GM08714 (cell line): ENCODE measurements around the gene TNS1.

ENCODE experiments used
- H3K4me3 ChIP-seq: fragments of 200-500 bp; sonication (Bioruptor generic); 2 replicates; pipeline ENCODE4 v1.5.1; 2014; ENCODE audit warnings: mild to moderate bottlenecking, low read length, inconsistent platforms
- ZNF274 ChIP-seq: IDR thresholded peaks from 2 replicates; pipeline ENCODE4 v1.6.1; 2012; ENCODE audit warnings: mild to moderate bottlenecking, low read depth, low read length

The TNS1 gene

GRCh38 chr2:217906798-217907197 lies 96.0 kb downstream of the TNS1 start:
- H3K4me3 ChIP-seq: no peak overlapping the region
- TF ChIP-seq ZNF274: no peak

- no peak for TF ChIP-seq ZNF274
- no peak overlapping the region for H3K4me3 ChIP-seq
Measured at GRCh38 chr2:217905896-217906295, 96.9 kb downstream of the TNS1 start.

DNA sequence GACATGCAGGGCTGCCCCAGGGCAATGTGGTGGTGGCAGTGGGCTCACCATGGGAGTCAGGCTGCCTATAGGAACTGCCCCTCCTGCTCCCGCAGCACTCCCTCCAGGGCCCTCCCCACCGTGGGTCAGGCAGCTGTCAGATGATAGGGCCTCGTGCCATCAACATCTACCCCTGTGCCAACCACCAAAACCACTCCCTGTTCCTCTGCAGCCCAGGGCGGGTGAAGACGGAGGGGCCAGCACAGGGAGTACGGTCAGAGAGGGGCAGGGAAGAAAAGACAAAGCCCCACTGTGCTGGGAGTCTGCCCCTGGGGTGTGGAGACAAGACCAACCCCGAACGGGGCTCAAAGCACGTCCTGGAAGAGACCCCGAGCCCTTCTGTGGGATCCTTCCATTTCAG lies 97.4 kb downstream of the TNS1 start:
- H3K4me3 ChIP-seq: no peak overlapping the region
- no peak for TF ChIP-seq ZNF274

GRCh38 chr2:217904614-217904965 lies 98.2 kb downstream of the TNS1 start:
- no peak for TF ChIP-seq ZNF274
- H3K4me3 ChIP-seq: no peak overlapping the region

DNA sequence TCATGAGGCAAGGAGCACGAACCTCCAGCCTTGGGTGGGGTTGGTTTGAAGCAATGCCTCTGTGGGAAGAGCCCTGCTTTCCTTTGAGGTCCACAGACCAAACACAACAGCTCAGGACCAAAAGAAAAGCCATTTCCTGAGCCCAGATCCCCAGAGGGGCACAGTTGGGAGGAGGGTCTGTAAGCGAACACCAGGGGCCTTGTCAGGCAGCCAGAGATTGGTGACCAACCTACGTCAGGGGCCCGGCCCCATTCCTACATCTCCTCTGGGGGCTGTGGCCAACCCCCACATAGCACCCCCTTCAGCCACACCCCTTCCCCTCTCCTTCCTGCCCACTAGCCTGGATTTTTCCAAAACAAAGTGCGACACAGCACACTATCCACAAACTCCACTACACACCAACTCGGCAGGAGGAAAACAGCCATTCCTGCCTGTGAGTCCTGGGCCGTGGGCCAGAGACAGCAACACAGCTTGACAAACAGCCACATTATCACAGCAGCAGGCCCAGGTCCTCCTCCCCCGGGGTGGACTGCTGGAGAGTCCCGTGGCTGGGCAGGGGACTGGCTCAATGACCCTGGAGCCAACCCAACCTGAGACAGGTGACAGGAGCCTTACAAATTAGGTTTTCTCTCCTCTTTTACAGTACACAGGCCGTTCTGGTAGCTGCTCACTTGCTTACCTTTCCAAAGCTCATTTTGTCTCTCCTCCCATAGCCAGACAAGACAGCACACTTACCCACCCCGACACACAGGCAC lies 98.8 kb downstream of the TNS1 start:
- no peak overlapping the region for H3K4me3 ChIP-seq
- no peak for TF ChIP-seq ZNF274

- TF ChIP-seq ZNF274: no peak
Measured at GRCh38 chr2:217903142-217903858, 99.5 kb downstream of the TNS1 start.

GRCh38 chr2:217902379-217903141 lies 100.2 kb downstream of the TNS1 start:
- TF ChIP-seq ZNF274: no peak
- no peak overlapping the region for H3K4me3 ChIP-seq

More at GRCh38 chr2:217903142-217903858, 99.5 kb downstream of the TNS1 start:
- no peak overlapping the region for H3K4me3 ChIP-seq

DNA sequence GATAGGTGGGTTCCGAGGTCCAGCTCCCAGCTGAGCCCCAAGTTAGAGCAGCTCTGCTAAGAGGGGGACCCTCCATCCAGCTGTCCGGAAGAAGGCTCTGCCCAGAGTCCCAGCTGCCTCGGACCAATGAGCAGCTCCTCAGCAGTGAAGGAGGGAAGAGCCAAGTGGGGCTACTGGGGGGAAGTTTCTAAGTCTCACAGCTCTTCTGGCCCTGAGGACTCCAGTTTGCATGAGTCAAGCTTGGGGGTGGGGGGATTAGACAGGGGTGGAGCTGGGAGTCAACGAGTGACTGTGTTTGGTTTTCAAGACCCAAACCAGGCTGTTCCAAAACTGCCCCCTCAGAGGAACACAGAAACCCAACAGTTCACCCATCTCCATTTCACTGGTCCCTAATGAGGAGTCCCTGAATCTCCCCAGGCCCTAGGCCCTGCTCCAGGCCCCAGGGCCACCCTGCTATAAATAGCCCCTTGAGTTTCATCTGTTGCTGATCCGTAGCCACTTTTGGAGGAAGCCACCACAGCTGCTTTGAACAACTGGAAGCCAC lies 100.9 kb downstream of the TNS1 start:
- H3K4me3 ChIP-seq: no peak overlapping the region
- no peak for TF ChIP-seq ZNF274

- no peak overlapping the region for H3K4me3 ChIP-seq
- no peak for TF ChIP-seq ZNF274
Measured at GRCh38 chr2:217901400-217901799, 101.4 kb downstream of the TNS1 start.

- TF ChIP-seq ZNF274: no peak
- no peak overlapping the region for H3K4me3 ChIP-seq
Measured at GRCh38 chr2:217900780-217901360, 101.9 kb downstream of the TNS1 start.

DNA sequence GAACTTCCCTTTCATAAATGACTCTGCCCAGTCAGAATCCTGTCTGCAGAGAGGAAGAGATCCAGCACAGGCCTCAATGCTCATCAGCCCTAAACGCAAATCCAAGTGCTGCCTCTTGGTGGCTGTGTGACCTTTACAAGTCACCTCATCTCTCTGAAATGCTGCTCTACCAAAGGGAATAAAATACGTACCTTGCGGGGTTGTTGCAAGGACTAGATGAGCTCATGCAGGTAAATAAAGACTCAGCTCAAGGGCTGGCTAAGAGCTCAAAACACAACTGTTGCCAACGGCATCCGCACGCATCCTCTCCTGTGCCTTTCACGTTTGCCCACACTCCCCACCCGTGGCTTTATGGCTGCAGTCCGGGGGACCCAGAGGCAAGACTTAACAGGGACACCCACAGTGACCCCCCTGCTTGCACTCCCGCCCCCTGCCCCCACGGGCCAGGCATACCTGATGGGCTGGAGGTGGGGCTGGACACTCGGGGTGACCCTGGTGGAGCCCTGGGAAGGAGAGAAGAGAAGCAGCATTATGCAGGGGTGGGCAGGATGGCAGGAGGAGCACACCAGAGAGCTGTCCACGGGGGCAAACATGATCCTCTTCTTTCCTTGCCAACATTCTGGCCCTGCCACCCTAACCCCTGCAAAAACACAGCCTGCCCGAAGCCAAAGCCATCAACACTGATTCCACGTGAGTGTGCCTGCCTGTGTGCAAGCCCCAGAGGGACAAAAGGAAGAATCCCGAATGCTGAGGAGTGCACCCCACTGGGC lies 102.6 kb downstream of the TNS1 start:
- no peak for TF ChIP-seq ZNF274
- no peak overlapping the region for H3K4me3 ChIP-seq

- TF ChIP-seq ZNF274: no peak
Measured at GRCh38 chr2:217899231-217900009, 103.4 kb downstream of the TNS1 start.

More at GRCh38 chr2:217899231-217900009, 103.4 kb downstream of the TNS1 start:
- no peak overlapping the region for H3K4me3 ChIP-seq
